ENCODE measurements around the gene PAX5. TPM values are rescaled to one million over a fixed set of nuclear protein-coding genes. Genes with fewer than 3 reads are reported as not detected.

Gene PAX5
- total RNA-seq, 1 donor from 2014 or later: not detected

DNA sequence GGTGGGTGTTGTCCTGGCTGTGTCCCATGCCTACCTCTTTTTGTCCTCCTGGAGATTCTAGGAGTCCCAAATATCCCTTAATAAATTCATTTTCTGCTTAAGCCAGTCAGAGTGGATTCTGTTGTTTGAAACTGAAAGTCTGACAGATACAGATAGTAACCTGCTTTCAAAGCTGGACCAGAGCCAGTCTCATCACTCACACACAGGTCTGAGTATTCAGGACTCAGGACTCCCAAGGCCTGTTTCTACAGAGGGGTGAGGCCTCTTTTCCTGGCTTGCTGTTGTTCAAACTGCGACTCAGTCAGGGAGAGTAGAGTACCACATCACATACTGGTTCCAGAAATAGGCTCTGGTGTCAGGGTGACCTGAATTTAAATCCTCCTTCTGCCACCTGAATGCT, 190.1 kb downstream of the PAX5 start:
- H3K4me3 ChIP-seq (ENCODE audit: low read depth, low read length): no peak overlapping the region
- TF ChIP-seq, protein P1, sequence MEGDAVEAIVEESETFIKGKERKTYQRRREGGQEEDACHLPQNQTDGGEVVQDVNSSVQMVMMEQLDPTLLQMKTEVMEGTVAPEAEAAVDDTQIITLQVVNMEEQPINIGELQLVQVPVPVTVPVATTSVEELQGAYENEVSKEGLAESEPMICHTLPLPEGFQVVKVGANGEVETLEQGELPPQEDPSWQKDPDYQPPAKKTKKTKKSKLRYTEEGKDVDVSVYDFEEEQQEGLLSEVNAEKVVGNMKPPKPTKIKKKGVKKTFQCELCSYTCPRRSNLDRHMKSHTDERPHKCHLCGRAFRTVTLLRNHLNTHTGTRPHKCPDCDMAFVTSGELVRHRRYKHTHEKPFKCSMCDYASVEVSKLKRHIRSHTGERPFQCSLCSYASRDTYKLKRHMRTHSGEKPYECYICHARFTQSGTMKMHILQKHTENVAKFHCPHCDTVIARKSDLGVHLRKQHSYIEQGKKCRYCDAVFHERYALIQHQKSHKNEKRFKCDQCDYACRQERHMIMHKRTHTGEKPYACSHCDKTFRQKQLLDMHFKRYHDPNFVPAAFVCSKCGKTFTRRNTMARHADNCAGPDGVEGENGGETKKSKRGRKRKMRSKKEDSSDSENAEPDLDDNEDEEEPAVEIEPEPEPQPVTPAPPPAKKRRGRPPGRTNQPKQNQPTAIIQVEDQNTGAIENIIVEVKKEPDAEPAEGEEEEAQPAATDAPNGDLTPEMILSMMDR (conservative IDR thresholded peaks at IDR 0.05; ENCODE audit: low read depth, low read length): no peak
- no peak for DNase-seq (ENCODE audit: low read depth)

DNA sequence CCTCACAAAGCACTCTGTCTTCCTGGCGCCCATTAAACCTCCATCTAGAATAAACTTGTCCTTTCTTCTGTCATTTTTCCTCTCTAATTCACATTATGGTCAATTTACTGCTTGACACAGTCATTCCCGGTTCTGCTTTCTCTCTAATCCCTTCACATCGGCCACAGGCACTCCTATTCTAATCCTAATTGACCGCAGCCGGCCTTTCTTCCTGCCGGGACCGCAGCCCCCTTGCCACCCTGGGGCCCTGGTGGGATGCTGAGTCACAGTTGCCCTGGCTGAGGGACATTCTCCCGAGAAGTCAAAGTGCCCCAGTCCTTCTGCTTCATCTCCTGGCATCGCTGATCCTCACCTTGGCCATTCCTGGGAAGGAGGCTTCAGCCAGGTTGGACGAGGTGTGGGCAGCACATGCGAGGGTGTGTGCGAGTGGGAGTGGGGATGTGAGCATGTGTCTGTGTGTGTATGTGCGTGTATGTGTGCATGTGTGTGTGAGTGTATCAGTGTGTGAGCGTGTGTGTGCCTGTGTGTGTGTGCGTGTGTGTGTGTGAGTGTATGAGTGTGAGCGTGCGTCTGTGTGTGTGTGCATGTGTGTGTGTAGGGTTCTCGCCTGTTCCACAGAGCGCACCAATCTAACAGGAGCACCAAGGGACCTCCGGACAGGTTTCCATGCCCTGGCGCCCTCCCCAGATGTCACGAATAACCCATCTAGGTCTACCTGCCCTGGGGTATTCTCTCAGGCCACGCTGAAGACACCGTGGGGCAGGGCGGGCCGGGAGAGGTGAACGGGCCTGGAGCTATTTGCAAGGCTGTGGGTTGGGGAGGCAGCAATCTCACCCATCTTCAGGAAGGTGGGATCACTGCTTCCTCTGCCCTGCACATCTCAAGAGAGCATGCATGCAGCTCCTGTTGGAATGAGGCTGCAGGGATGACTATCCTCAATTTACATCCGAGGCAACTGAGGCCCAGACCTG, 191.2 kb downstream of the PAX5 start:
- TF ChIP-seq, protein P1 (conservative IDR thresholded peaks at IDR 0.05; ENCODE audit: low read depth, low read length): no peak
- no peak for DNase-seq (ENCODE audit: low read depth)
- no peak overlapping the region for H3K4me3 ChIP-seq (ENCODE audit: low read depth, low read length)

DNA sequence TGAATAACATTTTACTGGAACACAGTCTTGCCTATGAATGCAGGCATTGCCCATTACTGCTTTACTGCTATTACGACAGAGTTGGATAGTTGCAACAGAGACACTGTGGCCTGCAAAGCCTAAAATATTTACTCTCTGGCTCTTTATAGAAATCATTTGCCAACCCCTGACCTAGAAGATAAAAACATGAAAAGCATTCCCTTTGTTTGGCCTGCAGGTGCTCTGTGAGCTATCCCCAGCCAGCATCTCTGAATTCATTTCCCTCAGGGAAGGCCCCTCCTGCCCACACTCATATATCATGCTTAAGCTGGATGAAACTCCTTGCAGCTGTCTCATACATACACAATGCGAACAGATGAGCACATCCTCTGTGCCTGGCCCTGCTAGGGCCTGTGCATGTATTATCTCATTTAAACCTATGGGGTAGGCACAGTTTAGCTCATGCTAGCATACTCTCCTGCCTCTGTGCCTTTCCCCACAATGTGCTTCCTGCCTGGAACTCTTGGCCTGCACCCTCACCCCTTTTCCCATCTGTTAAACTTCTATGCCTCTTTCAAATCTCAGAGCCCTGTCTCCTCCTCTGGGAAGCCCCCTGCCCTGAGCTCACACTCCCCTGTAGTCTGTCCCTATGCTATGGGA, 193.1 kb downstream of the PAX5 start:
- TF ChIP-seq, protein P1 (conservative IDR thresholded peaks at IDR 0.05; ENCODE audit: low read depth, low read length): no peak
- DNase-seq (ENCODE audit: low read depth): no peak
- H3K4me3 ChIP-seq (ENCODE audit: low read depth, low read length): no peak overlapping the region

DNA sequence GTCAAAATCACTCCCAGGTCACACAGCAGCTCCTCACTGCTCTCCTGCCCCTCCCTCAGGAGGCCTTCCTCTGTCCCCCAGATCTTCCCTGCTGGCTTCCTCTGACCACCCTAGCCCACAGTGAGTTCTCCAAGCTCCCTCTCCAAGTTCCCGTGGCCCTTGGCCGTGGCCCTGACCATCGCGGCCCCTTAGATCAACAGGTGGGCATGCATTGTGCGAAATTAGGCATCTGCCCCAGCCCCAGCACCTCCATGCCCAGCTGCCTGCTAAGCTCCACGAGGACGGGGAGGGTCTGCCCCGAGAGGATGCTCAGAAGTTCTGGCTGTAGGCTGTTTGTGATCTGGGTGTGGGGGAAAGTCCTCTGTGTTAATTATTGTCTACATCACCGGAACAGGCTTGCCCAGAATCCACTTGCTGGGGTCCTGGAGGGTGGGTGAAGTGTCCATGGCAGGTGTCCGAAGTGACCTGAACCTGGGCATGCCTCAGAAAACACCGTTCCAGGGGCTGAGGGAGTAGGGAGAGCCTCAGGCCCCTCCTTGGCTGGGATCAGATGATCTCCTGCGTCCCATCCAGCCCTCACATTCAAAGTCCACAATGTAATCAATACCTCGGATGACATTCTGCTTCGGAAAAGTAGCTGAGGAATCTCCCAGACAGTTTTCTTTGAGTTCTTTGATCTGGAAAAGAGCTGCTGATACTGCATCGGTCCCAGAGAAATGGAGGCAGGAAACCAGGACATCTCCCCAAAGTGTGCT, 194.8 kb downstream of the PAX5 start:
- no peak overlapping the region for H3K4me3 ChIP-seq (ENCODE audit: low read depth, low read length)
- TF ChIP-seq, protein P1 (conservative IDR thresholded peaks at IDR 0.05; ENCODE audit: low read depth, low read length): no peak
- no peak for DNase-seq (ENCODE audit: low read depth)

DNA sequence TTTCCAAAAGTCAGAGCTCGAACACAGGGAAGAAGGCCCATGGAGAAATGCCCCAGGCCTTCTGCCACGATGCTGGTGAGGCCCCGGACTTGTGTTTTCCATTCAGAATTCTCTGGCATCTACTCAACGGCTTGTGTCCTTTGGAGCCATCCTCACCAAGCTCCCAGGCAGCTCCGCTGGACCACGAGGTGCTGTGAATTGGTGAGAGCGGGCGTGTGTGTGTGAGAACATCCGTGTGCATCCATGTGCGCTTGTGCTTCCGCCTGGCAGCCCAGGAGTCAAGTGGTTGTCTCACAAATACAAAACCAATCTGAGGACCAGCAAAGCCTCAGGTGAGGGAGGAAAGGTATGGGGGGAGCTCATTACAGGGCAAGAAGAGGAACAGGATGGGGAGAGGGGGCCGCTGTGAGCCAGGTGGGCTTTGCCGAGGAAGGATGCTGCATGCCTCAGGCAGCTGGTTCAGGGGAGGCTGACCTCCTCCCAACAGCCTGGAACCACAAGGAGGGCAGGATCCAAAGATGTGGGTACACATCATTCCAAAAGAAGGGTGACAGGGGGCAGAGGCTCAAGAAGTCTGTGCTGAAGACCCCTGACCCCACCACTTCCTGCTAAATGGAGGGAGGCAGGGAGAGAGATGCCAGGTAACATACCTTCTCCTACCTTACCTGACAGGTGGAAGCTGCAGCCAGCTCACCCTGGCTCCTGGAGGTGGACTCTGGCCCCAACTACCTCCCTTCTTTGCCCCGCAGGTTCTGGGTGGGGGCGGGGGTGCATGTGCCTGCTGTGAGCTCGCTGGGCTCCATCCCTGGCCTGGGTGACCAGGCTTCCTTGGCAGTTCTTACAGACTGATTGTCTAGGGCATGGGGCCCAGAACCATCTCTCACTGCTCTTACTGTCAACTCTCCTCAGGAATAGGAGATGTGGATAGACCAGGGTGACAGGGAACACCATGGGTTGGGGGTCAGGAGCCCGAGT, 196.3 kb downstream of the PAX5 start:
- DNase-seq (ENCODE audit: low read depth): no peak
- no peak overlapping the region for H3K4me3 ChIP-seq (ENCODE audit: low read depth, low read length)
- TF ChIP-seq, protein P1 (conservative IDR thresholded peaks at IDR 0.05; ENCODE audit: low read depth, low read length): no peak

DNA sequence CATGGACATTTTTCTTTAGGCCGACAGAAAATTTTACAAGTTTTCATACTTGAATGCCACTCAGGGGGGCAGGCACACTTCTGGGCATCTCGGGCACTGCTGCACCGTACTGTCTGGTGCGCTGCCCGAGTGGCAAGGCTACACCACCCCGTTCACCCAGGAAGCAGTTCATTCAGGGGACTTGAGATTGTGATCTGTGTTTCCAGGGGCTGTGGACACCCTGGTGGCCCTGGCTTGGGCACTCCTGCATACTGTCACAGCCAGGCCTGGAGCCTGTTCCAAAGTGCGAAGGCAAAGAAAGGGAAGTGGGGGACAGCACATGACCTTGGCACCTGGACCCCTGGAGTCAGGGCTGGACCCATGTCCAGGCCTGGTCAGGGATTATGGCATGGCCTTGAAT, 197.6 kb downstream of the PAX5 start:
- TF ChIP-seq, protein P1 (conservative IDR thresholded peaks at IDR 0.05; ENCODE audit: low read depth, low read length): no peak
- no peak for DNase-seq (ENCODE audit: low read depth)
- H3K4me3 ChIP-seq (ENCODE audit: low read depth, low read length): no peak overlapping the region
